Right lobe of liver (tissue), 6 donors: ENCODE data around the gene FKBP8. TPM values are rescaled to one million over a fixed set of nuclear protein-coding genes. Genes with fewer than 3 reads are reported as not detected.

ENCODE experiments used
- ATAC-seq, 4 donors: fragments of 200-7000 bp; cut with Tn5 transposase; one replicate each; pipeline ENCODE4 v1.9.1; 2020; ENCODE audit warnings: mild to moderate bottlenecking in 4 of 4, moderate library complexity in 4 of 4
- DNase-seq, 3 donors: peaks; one replicate each; pipeline ENCODE4 v3.0.0-alpha.2; 2020
- H3K27ac ChIP-seq, 3 donors: fragments of 200-600 bp; one replicate each; pipeline ENCODE4 v1.8.0; 2022
- H3K27me3 ChIP-seq, 2 donors: fragments of 200-600 bp; one replicate each; pipeline ENCODE4 v1.8.0; 2022
- H3K36me3 ChIP-seq, 4 donors: fragments of 200-600 bp; sonication (generic) in 1 of 4; one replicate each; pipeline versions ENCODE4 v1.5.1 to v1.8.0; 2017 to 2022; ENCODE audit warnings: control low read depth in 1 of 4
- H3K4me1 ChIP-seq, 4 donors: fragments of 200-600 bp; sonication (generic) in 1 of 4; one replicate each; pipeline versions ENCODE4 v1.5.1 to v1.8.0; 2017 to 2022; ENCODE audit warnings: control low read depth in 1 of 4
- H3K4me3 ChIP-seq, 3 donors: fragments of 200-600 bp; one replicate each; pipeline ENCODE4 v1.8.0; 2022
- H3K9me3 ChIP-seq, 4 donors: fragments of 200-600 bp; sonication (generic) in 1 of 4; one replicate each; pipeline versions ENCODE4 v1.5.1 to v1.8.0; 2017 to 2022; ENCODE audit warnings: control low read depth in 1 of 4
- CTCF ChIP-seq, 4 donors: fragments of 200-600 bp in 3 of 4; fragments of 450-650 bp in 1 of 4; IDR thresholded peaks; one replicate each; pipeline versions ENCODE4 v1.5.1 to v1.8.0; 2016 to 2022; ENCODE audit warnings: antibody characterized with exemption in 4 of 4, mild to moderate bottlenecking in 2 of 4
- POLR2A ChIP-seq: fragments of 450-650 bp; IDR thresholded peaks from one replicate; pipeline ENCODE4 v1.6.1; 2017; ENCODE audit warnings: antibody characterized with exemption, mild to moderate bottlenecking
- WGBS: methylation state at CpG from one replicate; pipeline ENCODE4 v1.1.6; 2018; ENCODE audit warnings: low coverage, low lambda C conversion rate; ENCODE audit not compliant: insufficient coverage; ENCODE audit errors: missing lambda C conversion rate; 5-methylcytosine and 5-hydroxymethylcytosine counted together
- intact Hi-C, 2 donors: fragments of 100-400 bp; cut with DNase I; formaldehyde crosslinking; loops; one replicate each; pipeline versions ENCODE4 v1.11.2 to v1.14.1; 2022
- total RNA-seq, 6 experiments: library from RNA; depleted of rRNA in 2 of 6; stranded (reverse); fragments of >200 nt in 2 of 6; fragmentation: NEBNext Ultra II Directional in 3 of 6; extraction: Animal tissue kit (Norgen Biotek cat#: 25700) in 3 of 6; gene quantifications; one replicate each; pipeline versions ENCODE4 v1.1.0 to v1.2.4, GENCODE V29; 2016 to 2023
- donor health status: DM: no; HTN: yes; CAD: no.
- donor health status: DM: no; HTN: no; CAD: no.
- donor health status: DM: no; HTN: no; CAD: no.
- donor health status: DM: no; HTN: yes; CAD: no.
- donor health status: DM: no; HTN: yes; CAD: no.

The FKBP8 gene
- total RNA-seq, 6 experiments from 2014 or later = 92.7 to 179 (median 118) TPM

GRCh38 chr19:18562086-18562485, 18.7 kb upstream of the FKBP8 start:
- intact Hi-C loops = loop anchor here in 1 of 2 donors (10.0 kb wide), 1 partner anchor 87 kb away; no protein-coding TSS in a partner anchor
- DNase-seq = no peak
- H3K27me3 ChIP-seq = no peaks in the 10 kb centered on the region
- peak in 2 of 4 donors; percentile 8 to 9 for ATAC-seq
- H3K27ac ChIP-seq = peak overlapping the region; percentile 20 to 55 (median 26)
- peaks cover 0 to 9% (median 3%) of the 10 kb centered on the region in 4 donors for H3K4me1 ChIP-seq
- 87% methylated on average over 8 of the region's 14 CpGs for WGBS
- no peak overlapping the region for H3K4me3 ChIP-seq
- no peaks in the 10 kb centered on the region for H3K9me3 ChIP-seq
- TF ChIP-seq POLR2A (no peak), CTCF (IDR thresholded peaks at IDR 0.05) (no peak)
- peaks cover 0 to 38% (median 18%) of the 10 kb centered on the region in 4 donors for H3K36me3 ChIP-seq

GRCh38 chr19:18559685-18560084, 16.3 kb upstream of the FKBP8 start:
- Histone ChIP-seq H3K27ac (no peak overlapping the region), H3K4me1 (peaks cover 0 to 9% (median 3%) of the 10 kb centered on the region in 4 donors), H3K36me3 (peaks cover 0 to 14% (median 7%) of the 10 kb centered on the region in 4 donors), H3K27me3 (no peaks in the 10 kb centered on the region), H3K9me3 (no peaks in the 10 kb centered on the region), H3K4me3 (no peak overlapping the region)
- TF ChIP-seq CTCF (IDR thresholded peaks at IDR 0.05) (no peak), POLR2A (no peak)
- WGBS = 41% methylated on average over 5 of the region's 5 CpGs
- ATAC-seq = no peak
- intact Hi-C loops = loop anchor here in 1 of 2 donors (10.0 kb wide), 1 partner anchor 85 kb away; no protein-coding TSS in a partner anchor
- DNase-seq = no peak

DNA sequence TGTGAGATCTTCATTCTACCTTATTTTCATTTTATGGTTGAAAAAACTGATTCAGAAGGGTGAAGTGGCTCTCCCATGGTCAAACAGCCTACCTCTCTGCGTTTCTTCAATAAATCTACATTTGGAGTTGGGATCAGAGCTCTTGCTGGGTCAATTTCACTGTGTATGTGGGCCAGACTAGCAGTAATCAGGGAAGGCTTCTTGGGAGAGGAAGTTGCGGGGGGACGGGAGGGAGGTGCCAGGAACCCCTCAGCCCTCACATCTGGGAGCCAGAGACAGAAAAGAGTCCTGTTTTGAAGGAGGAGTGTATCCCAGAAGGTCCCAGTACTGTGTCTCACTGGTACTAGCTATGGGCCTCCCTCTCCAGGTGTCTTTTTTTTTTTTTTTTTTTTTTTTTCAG, 15.2 kb upstream of the FKBP8 start:
- Histone ChIP-seq H3K27me3 (no peaks in the 10 kb centered on the region), H3K36me3 (peaks cover 0 to 7% (median 2%) of the 10 kb centered on the region in 4 donors), H3K4me3 (peak overlapping the region; percentile 84 to 97 (median 97)), H3K4me1 (peaks cover 0 to 9% (median 3%) of the 10 kb centered on the region in 4 donors), H3K27ac (peak overlapping the region; percentile 80 to 94 (median 87)), H3K9me3 (no peaks in the 10 kb centered on the region)
- intact Hi-C loops = no loop called here
- DNase-seq (no peak), ATAC-seq (no peak)
- no peak for TF ChIP-seq CTCF (IDR thresholded peaks at IDR 0.05)
- WGBS = 29% methylated on average over 1 of the region's 3 CpGs

GRCh38 chr19:18558202-18558555, 14.8 kb upstream of the FKBP8 start:
- H3K27ac ChIP-seq = peak overlapping the region; percentile 80 to 94 (median 87)
- peaks cover 0 to 7% (median 2%) of the 10 kb centered on the region in 4 donors for H3K36me3 ChIP-seq
- TF ChIP-seq CTCF (IDR thresholded peaks at IDR 0.05) (no peak), POLR2A (no peak)
- H3K27me3 ChIP-seq = no peaks in the 10 kb centered on the region
- H3K4me3 ChIP-seq = peak overlapping the region; percentile 84 to 97 (median 97)
- H3K4me1 ChIP-seq = peaks cover 0 to 9% (median 3%) of the 10 kb centered on the region in 4 donors
- ATAC-seq (peak in 1 of 4 donors; percentile 2), DNase-seq (no peak)
- H3K9me3 ChIP-seq = no peaks in the 10 kb centered on the region
- WGBS = 8% methylated on average over 4 of the region's 11 CpGs
- intact Hi-C loops = no loop called here
